HG03064 (cell line): Measurements from ENCODE around the gene IP6K1.
"Not testable (repeated sequence)": the region's sequence is repeated elsewhere in the genome, so short reads cannot be mapped to it uniquely, and the experiment has no call there.

Experiments
- ATAC-seq: cut with Tn5 transposase; IDR thresholded peaks from one replicate; pipeline ENCODE4 v1.9.1; 2021; ENCODE audit warnings: low read depth; ENCODE audit not compliant: unreplicated experiment

IP6K1 gene

DNA sequence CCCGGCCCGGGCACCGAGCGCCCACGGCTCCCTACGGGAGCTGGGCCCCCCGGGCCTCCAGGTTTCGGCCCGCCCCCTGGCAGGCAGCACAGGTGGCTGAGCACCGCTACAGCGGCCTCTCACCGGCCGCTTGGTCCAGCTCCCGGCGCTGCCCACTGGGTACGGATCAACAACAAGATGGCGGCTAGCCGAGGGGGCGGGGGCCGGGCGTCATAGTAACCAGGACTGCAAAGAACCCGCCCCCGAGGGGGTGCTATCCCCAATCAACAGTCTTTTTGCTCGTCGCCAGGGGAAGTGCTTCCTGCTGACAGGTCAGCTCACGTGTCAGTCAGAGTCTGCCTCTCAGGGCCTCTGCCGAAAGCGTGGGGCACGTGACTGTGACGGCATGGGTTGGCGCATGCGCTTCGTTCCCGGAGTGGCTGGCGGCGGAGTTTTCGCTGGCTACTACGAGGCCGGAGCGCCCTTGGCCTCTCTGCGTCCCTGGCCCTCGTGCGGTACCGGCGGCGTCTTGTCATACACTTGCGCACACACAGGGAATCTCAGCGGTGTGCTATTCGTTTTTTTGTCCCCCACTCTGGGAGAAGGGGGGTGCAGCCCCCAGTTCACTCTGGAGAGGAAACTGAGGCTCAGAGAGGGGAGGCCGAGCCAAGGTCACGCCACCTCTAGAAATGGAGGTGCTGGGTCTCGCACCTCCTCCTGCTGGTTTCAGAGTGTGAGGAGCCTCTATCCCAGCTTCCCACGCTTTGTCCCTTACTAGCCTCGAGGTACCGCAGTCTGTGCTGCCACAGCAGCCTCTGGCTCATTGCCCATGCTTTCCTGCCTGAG is at the start of gene IP6K1:
Gene IP6K1, minus strand, starts transcription at position 186 of the 825 bp plus-strand sequence. CDS start 38,502 bp downstream, outside the sequence.
- ATAC-seq, result peak; percentile 98

DNA sequence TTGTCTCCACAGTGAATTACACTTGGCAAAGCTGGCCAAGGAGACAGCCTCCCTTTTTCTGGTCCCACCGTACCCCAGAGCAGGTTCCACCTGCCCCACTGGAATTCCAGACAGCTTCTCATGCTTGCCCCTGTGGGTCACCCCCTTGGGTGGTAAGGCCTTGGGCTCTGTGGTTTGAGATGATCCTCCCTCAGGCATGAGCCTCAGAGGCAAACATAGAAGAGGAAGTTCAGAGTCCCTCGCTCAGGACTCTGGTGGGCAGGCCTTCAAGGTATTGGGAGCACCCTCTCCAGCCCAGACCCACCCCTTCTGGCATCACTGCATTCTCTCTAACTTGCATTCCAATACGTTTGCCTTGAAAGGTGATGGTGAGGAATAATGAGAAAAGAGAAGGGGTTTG is 45.0 kb upstream of the IP6K1 start:
- no peak for ATAC-seq

DNA sequence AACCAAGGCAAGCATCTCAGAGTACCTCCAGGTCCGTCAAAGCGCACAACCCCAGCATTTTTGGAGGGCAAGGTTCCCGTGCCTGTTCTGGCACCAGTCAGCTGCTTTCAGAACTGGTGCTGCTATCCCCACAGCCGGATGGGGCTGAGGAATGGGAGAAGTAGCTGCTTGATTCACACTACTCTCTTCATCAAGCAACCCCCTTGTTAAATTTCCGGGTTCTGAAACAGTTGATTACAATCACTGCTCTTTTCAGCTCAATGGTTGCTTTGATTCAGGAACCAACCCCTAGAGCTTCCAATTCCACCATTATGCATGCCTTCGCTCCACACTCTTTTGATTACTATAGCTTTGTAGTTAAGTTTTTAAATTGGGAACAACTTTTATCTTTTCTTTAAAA is 39.7 kb upstream of the IP6K1 start:
- no peak for ATAC-seq

DNA sequence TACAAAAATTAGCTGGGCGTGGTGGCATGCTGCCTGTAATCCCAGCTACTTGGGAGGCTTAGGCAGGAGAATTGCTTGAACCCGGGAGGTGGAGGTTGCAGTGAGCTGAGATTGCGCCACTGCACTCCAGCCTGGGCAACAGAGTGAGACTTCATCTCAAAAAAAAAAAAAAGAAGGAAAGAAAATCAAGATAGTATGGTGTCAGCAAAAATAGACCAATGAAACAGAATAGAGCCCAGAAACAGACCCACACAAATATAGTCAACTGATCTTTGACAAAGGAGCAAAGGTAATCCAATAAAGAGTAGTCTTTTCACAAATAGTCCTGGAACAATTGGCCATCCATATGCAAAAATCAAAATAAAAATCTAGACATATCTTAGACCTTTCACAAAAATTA is 36.8 kb upstream of the IP6K1 start:
- ATAC-seq, result not testable (repeated sequence)

DNA sequence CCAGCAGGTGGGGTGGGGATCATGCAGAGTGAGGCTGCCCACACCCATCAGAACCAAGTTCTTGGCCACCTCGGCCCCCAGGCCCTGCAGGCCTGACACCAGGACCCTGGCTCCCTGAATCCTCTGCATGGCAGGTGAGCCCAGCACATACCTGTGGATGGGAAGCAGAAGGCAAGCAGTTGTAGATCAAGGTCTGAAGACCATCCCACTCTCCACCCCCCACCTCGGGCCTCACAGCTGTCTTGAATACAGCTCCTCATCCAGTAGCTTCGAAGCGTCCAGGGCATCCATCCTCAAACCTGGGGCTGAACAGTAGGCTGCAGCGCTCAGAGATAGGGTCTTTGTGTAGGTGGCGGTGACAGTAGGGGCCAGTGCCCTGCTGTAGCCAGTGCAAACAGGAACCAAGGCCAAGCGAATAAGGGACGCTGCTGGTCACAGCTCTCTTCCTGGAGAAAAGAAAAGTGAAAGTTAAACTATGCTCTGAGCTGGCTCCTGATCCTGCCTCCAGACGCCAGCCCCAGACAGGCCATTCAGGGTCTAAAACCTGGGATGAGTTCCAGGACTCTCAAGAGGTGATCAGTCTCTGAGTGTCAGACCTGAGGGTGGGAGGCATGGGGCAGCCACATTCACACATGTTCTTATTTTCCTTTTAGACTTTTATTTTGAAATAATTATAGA is 27.3 kb upstream of the IP6K1 start, which contains the start of gene UBA7:
Gene UBA7, minus strand, starts transcription at position 457 of the 678 bp plus-strand sequence. Its CDS starts 166 bp downstream, at position 291.
- peak; percentile 63 for ATAC-seq

DNA sequence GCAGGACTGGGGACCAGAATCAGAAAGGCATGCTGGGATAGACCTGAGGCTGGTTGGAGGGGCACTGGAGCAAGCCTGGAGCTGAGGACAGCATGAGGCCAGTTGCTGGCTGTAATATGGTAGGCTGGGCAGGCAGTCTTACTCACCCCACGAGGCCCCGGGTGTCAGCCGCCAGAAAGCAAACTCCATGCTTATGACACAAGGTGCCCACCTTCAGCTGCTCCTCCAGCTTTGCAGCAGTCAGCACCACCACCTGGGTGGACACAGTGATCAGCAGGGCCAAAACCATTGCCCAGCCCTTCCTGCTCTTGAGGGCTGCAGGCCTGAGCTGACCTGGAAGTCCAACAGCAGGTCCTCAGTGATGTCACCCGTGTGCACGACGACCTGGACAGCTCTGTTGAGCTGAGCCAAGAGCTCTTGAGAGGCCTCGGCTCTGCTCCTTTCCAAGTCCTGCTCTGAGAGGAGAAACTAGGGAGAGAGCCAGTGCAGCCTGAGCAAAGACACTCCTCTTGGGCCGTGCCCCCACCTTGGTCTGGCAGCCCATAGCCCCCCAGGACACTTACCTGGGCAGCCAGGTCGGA is 26.7 kb upstream of the IP6K1 start:
- ATAC-seq, result no peak

DNA sequence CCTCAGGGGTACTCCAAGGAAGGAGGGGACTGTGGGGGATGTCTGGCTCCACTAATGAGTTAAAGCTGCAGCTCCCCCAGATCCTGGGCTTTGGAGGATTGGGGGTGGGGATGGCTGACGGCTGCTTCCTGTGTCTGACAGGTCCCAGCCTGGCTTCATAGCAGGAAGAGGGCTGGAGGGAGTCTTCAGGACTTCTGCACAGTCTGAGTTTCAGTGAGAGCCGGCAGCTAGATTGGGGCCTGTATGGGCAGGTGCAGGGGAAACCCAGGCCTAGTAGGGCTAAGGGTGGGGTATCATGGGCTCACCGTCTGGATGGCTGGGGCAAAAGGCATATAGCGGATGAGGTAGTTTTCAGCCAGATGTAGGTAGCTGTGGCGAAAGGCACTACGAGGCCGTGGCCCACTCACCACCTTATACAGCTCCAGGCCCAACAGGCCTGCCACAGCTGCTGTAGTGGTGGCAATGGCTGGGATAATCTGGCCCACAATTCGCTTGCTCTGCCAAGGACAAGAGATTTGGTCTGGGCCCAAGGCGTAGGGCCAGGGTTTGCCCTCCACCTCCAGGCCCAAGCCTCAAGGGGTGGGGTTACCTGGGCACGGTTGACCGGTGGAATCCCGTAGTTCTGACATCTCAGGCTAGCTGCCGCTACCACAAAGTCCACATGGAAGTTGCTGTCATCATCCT is 21.2 kb upstream of the IP6K1 start:
- no peak for ATAC-seq

DNA sequence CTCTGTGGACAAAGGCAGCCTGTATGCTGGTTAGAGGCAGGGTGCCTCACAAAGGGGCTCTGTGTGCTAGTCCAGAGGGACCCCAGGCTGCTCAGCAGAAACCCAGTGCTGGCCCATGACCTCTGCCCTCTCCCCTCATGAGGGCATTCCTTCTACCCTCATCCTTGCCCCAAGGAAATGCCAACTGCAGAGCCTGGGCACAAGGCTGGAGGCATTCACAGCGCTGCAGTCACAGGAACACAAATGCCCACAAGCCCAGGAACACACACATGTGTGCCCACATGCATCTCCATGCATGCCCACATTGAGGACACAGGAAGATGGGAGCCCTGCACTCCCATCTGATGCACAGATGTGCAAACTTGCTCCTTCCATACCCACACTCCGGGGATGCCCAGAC is 20.5 kb upstream of the IP6K1 start:
- no peak for ATAC-seq

DNA sequence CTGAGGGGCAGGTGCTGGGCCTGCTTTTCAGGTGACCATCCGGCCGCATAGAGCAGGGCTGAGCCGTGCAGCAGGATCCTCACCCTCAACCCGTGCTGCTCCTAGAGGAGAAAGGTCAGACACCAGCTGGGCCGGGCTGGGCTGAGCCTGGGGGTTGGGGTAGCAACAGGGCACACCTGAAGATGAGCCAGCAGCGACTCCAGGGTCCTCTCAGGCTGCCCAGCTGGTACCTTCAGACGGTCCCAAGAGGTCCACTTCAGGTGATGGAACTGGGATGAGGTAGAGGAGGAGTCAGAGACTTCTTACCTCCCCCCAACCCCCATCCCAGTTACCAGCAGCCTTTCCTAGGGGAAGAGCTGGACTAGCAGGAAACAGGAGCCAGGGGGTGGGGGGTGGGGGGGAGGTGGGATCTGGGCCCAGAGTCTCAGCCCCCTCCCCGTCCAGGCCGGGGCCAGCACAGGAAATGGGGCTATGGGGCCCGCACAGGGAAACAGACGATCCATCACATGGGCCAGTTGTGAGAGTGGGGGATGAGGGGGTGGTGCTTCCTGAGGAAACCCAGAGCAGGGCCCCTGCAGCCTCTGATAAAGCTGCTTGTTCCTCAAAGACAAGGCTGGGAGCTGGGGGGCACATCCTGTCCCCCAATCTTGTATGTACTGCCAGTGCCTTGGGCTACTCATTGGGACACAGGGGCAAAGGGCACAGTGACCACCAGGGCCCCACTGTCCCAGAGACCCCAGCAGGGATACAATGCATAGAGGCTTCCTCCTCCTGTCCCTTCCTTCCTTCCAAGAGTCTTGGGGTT is 19.8 kb upstream of the IP6K1 start:
- no peak for ATAC-seq

DNA sequence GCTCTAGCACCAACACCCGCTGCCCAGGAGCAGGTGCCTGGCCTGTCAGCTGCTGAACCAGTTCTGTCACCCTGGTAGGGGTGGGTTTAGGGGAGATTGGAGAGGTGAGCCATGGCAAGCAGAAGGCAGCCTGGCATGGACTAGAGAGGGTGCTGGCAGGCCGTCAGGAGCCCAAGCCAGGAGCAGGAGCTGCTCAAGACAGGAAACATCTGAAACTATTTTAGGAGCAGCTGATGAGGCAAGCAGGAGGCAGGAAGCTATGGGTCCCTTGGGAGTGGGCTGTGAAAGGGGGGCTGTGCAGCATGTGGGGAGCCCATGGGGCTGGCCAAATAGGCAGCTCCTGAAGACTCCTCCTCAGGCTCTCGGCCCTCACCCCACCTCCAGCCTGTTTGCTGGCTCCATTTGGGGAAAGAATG is 19.0 kb upstream of the IP6K1 start:
- ATAC-seq, result no peak

DNA sequence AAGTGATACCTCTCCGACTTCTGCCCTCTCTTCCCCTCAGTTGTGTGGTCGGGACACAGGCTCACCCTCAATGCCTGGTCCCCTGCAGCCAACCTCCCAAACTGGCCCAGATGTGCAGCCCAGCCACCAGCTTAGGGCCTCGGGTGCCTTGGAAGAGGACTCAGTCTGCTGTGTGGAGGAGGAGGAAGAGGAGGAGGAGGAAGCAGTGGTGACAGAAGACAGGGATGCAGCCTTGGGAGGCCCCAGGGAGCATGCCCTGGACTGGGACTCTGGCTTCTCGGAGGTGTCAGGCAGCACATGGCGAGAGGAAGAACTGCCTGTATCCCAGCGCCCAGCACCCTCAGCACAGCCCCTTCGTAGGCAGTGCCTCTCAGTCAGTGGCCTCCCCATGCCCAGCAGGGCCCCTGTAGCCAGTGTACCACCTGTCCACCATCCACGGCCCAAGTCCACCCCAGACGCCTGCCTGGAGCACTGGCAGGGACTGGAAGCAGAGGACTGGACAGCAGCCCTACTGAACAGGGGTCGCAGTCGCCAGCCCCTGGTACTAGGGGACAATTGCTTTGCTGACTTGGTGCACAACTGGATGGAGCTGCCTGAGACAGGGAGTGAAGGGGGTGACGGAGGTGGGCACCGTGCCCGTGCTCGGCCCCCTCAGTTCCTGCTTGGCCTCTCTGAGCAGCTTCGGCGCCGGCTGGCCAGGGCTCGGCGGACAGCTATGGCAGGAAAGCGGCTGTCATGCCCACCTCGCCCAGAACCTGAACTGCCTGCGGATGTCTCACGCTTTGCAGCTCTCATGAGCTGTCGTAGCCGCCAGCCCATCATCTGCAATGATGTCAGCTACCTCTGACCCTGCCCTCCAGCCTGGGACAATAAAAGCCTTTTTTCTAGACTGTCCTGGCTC is 18.0 kb upstream of the IP6K1 start:
- ATAC-seq, result no peak

DNA sequence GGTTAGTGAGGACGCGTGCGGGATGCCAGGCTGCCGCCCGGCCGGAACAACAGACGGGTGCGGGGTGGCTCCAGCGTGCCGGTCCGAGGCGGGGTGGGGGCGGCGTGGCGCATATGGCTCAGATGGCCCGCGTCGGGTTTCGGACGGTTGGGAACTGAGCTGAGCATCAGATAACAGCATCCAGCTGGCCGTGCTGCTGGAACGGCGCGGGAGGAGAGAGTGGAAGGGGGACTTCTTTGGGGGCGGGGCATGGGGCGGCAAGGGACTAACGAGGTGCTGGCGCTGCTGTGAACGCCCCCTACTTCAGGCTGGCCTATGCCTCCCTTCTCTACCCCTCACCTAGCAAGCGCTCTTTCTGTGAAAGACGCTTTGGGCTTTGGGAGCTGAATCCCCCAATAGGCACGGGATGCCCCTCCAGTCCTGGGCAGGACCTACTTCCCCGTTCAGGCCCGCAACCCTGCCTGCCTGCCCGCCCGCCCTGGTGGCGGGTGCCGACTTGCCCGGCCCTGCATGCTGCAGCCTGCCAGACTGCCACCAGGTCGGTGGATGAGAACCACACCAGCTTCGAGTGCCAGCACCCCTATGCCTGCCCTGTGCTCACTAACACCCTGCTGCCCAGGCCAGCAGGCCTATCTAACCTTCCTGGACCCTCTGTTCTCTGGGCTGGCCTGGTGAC is 17.3 kb upstream of the IP6K1 start:
- ATAC-seq, result no peak

DNA sequence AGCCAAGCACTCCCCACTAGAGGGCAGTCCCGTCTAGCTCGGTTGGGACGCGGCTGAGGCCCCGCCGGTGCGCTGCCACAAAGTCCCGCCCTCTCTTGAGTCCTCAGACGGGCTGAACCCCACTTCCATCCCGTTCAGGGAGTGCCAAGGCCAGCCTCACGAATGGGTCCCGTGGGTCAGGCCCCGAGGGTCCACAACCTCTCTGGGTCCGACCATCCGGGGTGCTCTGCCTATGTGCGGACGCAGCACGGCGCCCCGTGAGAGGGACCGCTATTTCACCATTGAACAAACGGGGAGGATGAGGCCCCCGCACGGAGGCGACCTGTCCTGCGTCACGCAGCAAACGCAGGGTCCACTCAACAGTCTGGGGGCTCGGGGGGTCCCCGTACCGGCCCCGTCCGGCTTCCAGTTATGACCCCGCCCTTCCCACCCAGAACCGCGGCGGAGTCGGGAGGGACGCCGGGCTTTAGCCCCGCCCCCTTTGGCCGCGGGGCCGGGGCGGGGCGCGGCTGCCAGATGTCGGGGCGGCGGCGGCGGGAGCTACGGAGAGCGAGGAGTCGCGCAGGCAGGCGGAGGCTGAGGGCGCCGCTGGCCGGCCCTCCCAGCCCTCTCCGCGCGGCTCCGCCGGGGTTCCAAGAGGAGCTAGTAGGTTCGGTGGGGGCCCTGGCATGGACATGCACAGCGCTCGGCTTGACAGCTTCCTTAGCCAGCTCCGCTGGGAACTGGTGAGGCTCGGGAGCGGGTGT is 16.6 kb upstream of the IP6K1 start, which contains the start of gene INKA1:
Gene INKA1, plus strand, starts transcription at position 543 of the 746 bp plus-strand sequence. Its CDS starts 132 bp downstream, at position 675.
- peak; percentile 50 for ATAC-seq

DNA sequence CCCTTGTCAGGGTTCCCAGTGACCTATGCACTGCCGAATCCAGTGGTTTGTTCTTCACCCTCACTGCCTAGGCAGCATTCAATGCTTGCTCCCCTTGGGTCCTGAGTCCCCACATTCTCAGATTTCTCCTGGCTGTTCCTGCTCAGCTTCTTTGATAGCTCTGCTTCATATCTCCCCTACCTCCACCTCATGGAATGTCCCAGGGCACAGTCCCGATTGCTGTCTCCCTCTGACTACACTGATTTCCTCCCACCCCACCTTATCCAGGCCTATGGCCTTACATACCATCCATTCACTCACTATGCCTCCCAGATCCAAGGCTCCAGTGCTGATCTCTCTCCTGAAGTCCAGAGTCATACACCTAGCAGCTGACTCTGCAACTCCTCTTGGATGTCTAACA is 14.8 kb upstream of the IP6K1 start:
- ATAC-seq, result no peak

DNA sequence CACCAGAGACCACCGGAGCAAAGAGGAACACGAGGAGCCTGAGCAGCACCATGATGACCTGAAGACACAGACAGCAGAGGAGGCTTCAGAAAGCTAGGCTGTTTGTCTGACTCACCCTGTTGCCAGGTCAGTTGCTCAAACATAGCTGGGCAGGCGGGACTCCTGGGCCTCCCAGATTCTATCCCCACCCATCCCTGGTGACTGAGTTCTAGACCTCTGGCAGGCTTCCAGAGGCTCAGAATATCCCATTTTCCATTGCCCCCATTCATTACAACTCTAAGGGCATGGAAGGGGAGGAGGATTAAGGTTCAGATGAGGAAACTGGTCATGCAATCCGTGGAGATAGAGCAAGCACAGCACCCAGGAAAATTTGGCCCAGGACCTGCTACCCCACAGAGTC is 13.4 kb upstream of the IP6K1 start, which contains the start of gene CDHR4:
Gene CDHR4, minus strand, starts transcription at position 113 of the 400 bp plus-strand sequence. Its CDS starts 61 bp downstream, at position 52.
- no peak for ATAC-seq

DNA sequence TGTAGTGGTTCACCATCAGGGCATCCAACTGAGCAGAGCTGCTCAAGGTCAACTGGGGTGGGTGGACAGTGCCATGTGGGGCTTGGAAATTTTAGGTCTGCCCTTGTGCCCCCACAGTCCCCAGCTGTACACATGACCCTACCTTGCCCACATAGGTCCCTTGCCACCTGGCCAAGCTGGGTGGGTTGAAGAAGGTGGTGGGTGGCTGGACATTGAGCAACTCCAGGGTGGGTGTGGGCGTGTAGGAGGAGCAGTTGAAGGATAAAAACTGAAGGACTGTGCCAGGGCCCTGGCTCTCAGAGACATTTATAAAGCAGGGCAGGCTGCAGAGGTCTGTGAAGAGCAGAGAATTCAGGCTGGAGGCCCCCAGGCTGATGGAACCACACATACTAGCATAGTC is 12.8 kb upstream of the IP6K1 start:
- ATAC-seq, result no peak
